GM18907 (cell line): ENCODE measurements around the gene PDXDC1.
A peak's percentile ranks its signal among the peaks of the same experiment; 100 is the strongest.
"Not testable (repeated sequence)": the region's sequence is repeated elsewhere in the genome, so short reads cannot be mapped to it uniquely, and the experiment has no call there.

Experiments used
- ATAC-seq: cut with Tn5 transposase; IDR thresholded peaks from one replicate; pipeline ENCODE4 v1.9.1; 2021; ENCODE audit warnings: mild to moderate bottlenecking, moderate library complexity; ENCODE audit not compliant: unreplicated experiment

PDXDC1 gene

GRCh38 chr16:14974656-14975417 lies at the start of gene PDXDC1:
Gene PDXDC1 (plus strand): TSS chr16:14975026. CDS start chr16:14975200, 174 bp downstream.
- ATAC-seq = peak; percentile 91

GRCh38 chr16:14928064-14928714 lies 46.6 kb upstream of the PDXDC1 start:
- not testable (repeated sequence) for ATAC-seq

- ATAC-seq = not testable (repeated sequence)
These were observed 45.6 kb upstream of the PDXDC1 start for GRCh38 chr16:14929176-14929575.

- ATAC-seq = not testable (repeated sequence)
These were observed 44.6 kb upstream of the PDXDC1 start for GRCh38 chr16:14930246-14930645.

GRCh38 chr16:14930971-14931370 lies 43.9 kb upstream of the PDXDC1 start:
- not testable (repeated sequence) for ATAC-seq

GRCh38 chr16:14932581-14933375 lies 42.0 kb upstream of the PDXDC1 start:
- ATAC-seq = not testable (repeated sequence)

GRCh38 chr16:14937143-14937542 lies 37.7 kb upstream of the PDXDC1 start, which contains the start of gene NPIPA1:
Gene NPIPA1 (plus strand): TSS chr16:14937443. CDS start chr16:14937443, 0 bp downstream.
- ATAC-seq = not testable (repeated sequence)

GRCh38 chr16:14937994-14938393 lies 36.8 kb upstream of the PDXDC1 start:
- not testable (repeated sequence) for ATAC-seq

GRCh38 chr16:14942686-14943085 lies 32.1 kb upstream of the PDXDC1 start:
- not testable (repeated sequence) for ATAC-seq

GRCh38 chr16:14955546-14956231 lies 19.1 kb upstream of the PDXDC1 start:
- no peak for ATAC-seq

GRCh38 chr16:14957576-14958322 lies 17.1 kb upstream of the PDXDC1 start:
- ATAC-seq = no peak

- ATAC-seq = no peak
These were observed 16.6 kb upstream of the PDXDC1 start for GRCh38 chr16:14958323-14958600.

GRCh38 chr16:14958970-14959369 lies 15.9 kb upstream of the PDXDC1 start:
- no peak for ATAC-seq

GRCh38 chr16:14961405-14962186 lies 13.2 kb upstream of the PDXDC1 start:
- ATAC-seq = no peak

GRCh38 chr16:14963281-14964173 lies 11.3 kb upstream of the PDXDC1 start:
- no peak for ATAC-seq

GRCh38 chr16:14965328-14965727 lies 9.5 kb upstream of the PDXDC1 start:
- no peak for ATAC-seq

- ATAC-seq = not testable (repeated sequence)
These were observed 5.0 kb upstream of the PDXDC1 start for GRCh38 chr16:14969795-14970194.

- ATAC-seq = not testable (repeated sequence)
These were observed 3.1 kb upstream of the PDXDC1 start for GRCh38 chr16:14971621-14972228.
